ENCODE data around the gene NOX5.

DNA sequence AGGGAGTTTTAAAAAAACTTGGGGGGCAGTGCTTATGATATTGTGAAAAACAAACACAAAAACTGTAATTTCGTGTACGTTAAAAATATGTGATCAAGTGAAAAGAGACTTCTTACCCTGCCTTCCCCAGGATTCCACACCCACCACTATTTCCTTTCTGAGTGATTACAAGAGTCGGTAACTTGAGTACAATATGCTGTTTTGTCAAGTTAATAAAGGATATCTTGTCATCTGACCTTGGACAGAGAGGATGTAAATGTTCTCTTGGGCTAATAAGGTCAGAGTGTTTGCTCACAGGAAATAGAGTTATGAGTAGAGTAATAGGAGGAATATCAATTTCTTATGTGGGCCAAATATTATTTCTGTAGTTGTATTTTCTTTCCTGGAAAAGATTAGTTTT is 68.1 kb downstream of the NOX5 start:
- TF ChIP-seq, protein P1, sequence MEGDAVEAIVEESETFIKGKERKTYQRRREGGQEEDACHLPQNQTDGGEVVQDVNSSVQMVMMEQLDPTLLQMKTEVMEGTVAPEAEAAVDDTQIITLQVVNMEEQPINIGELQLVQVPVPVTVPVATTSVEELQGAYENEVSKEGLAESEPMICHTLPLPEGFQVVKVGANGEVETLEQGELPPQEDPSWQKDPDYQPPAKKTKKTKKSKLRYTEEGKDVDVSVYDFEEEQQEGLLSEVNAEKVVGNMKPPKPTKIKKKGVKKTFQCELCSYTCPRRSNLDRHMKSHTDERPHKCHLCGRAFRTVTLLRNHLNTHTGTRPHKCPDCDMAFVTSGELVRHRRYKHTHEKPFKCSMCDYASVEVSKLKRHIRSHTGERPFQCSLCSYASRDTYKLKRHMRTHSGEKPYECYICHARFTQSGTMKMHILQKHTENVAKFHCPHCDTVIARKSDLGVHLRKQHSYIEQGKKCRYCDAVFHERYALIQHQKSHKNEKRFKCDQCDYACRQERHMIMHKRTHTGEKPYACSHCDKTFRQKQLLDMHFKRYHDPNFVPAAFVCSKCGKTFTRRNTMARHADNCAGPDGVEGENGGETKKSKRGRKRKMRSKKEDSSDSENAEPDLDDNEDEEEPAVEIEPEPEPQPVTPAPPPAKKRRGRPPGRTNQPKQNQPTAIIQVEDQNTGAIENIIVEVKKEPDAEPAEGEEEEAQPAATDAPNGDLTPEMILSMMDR (IDR thresholded peaks at IDR 0.05): no peak
- TF ChIP-seq EZH2 (IDR thresholded peaks at IDR 0.05; ENCODE audit: borderline replicate concordance, insufficient read depth, low read depth, low read length, poor library complexity, severe bottlenecking): no peak
